ENCODE measurements around the gene CDKAL1. TPM values are rescaled to one million over a fixed set of nuclear protein-coding genes. Genes with fewer than 3 reads are reported as not detected.
"Not testable (repeated sequence)": the region's sequence is repeated elsewhere in the genome, so short reads cannot be mapped to it uniquely, and the experiment has no call there.

The CDKAL1 gene
- total RNA-seq, 4 donors from 2014 or later = 24.7 to 32.8 (median 29.8) TPM

- peak in 5 of 6 experiments; percentile 33 to 67 (median 59) for TF ChIP-seq CTCF (IDR thresholded peaks at IDR 0.05)
- not testable (repeated sequence) for DNase-seq; H3K9me3 ChIP-seq; H3K27ac ChIP-seq; H3K27me3 ChIP-seq; H3K36me3 ChIP-seq; H3K4me3 ChIP-seq (replicated peaks in 1 of 3); H3K4me1 ChIP-seq
- 25 to 28% methylated on average over 5 of the region's 5 CpGs for WGBS, 2 donors
- intact Hi-C loops (cut with DNase I) = loop anchor here (5.0 kb wide), 1 partner anchor 237 kb away; no protein-coding TSS in a partner anchor
These were observed 5.2 kb upstream of the CDKAL1 start for GRCh38 chr6:20529086-20529448.

GRCh38 chr6:20532881-20533280 lies 1.4 kb upstream of the CDKAL1 start:
- H3K27me3 ChIP-seq = no peaks in the 10 kb centered on the region
- H3K36me3 ChIP-seq = no peaks in the 10 kb centered on the region
- intact Hi-C loops (cut with DNase I) = loop anchor here (5.0 kb wide), 1 partner anchor 131 kb away; the partner anchor contains the start of gene E2F3
- no peaks in the 10 kb centered on the region for H3K9me3 ChIP-seq
- H3K4me3 ChIP-seq (replicated peaks in 1 of 3) = no peak overlapping the region
- TF ChIP-seq POLR2A (IDR thresholded peaks at IDR 0.05) (no peak), CTCF (IDR thresholded peaks at IDR 0.05) (no peak)
- H3K27ac ChIP-seq = no peak overlapping the region
- peaks cover 8 to 10% of the 10 kb centered on the region in 2 donors for H3K4me1 ChIP-seq
- DNase-seq = no peak
- 97 to 100% methylated on average over 1 of the region's 1 CpG for WGBS, 2 donors

GRCh38 chr6:20533746-20534294 lies 437 bp upstream of the CDKAL1 start:
- peak overlapping the region in 2 of 3 donors; percentile 74 to 89 for H3K27ac ChIP-seq
- 49 to 50% methylated on average over 6 of the region's 6 CpGs for WGBS, 2 donors
- no peaks in the 10 kb centered on the region for H3K27me3 ChIP-seq
- H3K9me3 ChIP-seq = no peaks in the 10 kb centered on the region
- TF ChIP-seq CTCF (IDR thresholded peaks at IDR 0.05) (no peak), POLR2A (IDR thresholded peaks at IDR 0.05) (no peak)
- no peak for DNase-seq
- intact Hi-C loops (cut with DNase I) = loop anchor here (5.0 kb wide), 1 partner anchor 132 kb away; the partner anchor contains the start of gene E2F3
- peak overlapping the region in 1 of 3 donors; percentile 50 for H3K4me3 ChIP-seq (replicated peaks in 1 of 3)
- H3K4me1 ChIP-seq = peaks cover 11 to 19% of the 10 kb centered on the region in 2 donors
- H3K36me3 ChIP-seq = no peaks in the 10 kb centered on the region

GRCh38 chr6:20538131-20538662 lies 3.9 kb downstream of the CDKAL1 start:
- Histone ChIP-seq H3K36me3 (peaks cover 0 to 3% of the 10 kb centered on the region in 2 donors), H3K9me3 (no peaks in the 10 kb centered on the region), H3K4me1 (peaks cover 32 to 57% of the 10 kb centered on the region in 2 donors), H3K4me3 (replicated peaks in 1 of 3) (no peak overlapping the region), H3K27ac (peak overlapping the region in 2 of 3 donors; percentile 29 to 47), H3K27me3 (no peaks in the 10 kb centered on the region)
- TF ChIP-seq POLR2A (IDR thresholded peaks at IDR 0.05) (no peak), CTCF (IDR thresholded peaks at IDR 0.05) (no peak)
- intact Hi-C loops (cut with DNase I) = no loop called here
- 82 to 93% methylated on average over 1 of the region's 1 CpG for WGBS, 2 donors
- DNase-seq = no peak

GRCh38 chr6:20538907-20539306 lies 4.7 kb downstream of the CDKAL1 start:
- Histone ChIP-seq H3K4me1 (peaks cover 30 to 59% of the 10 kb centered on the region in 2 donors), H3K4me3 (replicated peaks in 1 of 3) (no peak overlapping the region), H3K27me3 (no peaks in the 10 kb centered on the region), H3K36me3 (peaks cover 0 to 3% of the 10 kb centered on the region in 2 donors), H3K9me3 (no peaks in the 10 kb centered on the region), H3K27ac (peak overlapping the region; percentile 15 to 47 (median 29))
- WGBS, 2 donors = 40 to 49% methylated on average over 4 of the region's 4 CpGs
- DNase-seq = no peak
- intact Hi-C loops (cut with DNase I) = no loop called here
- TF ChIP-seq POLR2A (IDR thresholded peaks at IDR 0.05) = no peak
- no peak for TF ChIP-seq CTCF (IDR thresholded peaks at IDR 0.05)
